ENCODE data around the gene KLC3.

Gene KLC3

GRCh38 chr19:45364696-45365095, 24.1 kb downstream of the KLC3 start:
- no peaks in the 10 kb centered on the region for H3K27me3 ChIP-seq (ENCODE audit: insufficient read depth, low read length, poor library complexity, severe bottlenecking)
- H3K9ac ChIP-seq (ENCODE audit: low read depth, low read length, poor library complexity, severe bottlenecking) = no peak overlapping the region
- no peaks in the 10 kb centered on the region for H4K20me1 ChIP-seq (ENCODE audit: insufficient read depth, low read length, poor library complexity, severe bottlenecking)
- peaks cover 5% of the 10 kb centered on the region; the same call in 1 of the 2 replicates for H3K36me3 ChIP-seq (ENCODE audit: insufficient read depth, low read length)
- no peaks in the 10 kb centered on the region for H3K9me2 ChIP-seq (replicated peaks; ENCODE audit: low read depth, low read length)
- peaks cover 2% of the 10 kb centered on the region; the same call in 1 of the 2 replicates for H3K79me2 ChIP-seq (ENCODE audit: insufficient read depth, low read length)
- H3K4me2 ChIP-seq (ENCODE audit: low read depth, low read length, poor library complexity, severe bottlenecking) = no peak overlapping the region
- no peaks in the 10 kb centered on the region for H3F3A ChIP-seq (ENCODE audit: low read depth)
- no peak overlapping the region for H3K4me3 ChIP-seq (ENCODE audit: low read length, poor library complexity, severe bottlenecking)
- H2AFZ ChIP-seq (ENCODE audit: low read length) = no peak overlapping the region
- TF ChIP-seq CTCF (conservative IDR thresholded peaks at IDR 0.05; ENCODE audit: low read length) = no peak
- no peak for TF ChIP-seq EZH2phosphoT487 (IDR thresholded peaks at IDR 0.05; ENCODE audit: borderline replicate concordance)
- no peaks in the 10 kb centered on the region for H3K9me3 ChIP-seq (ENCODE audit: insufficient read depth, low read depth, low read length)
- H3K4me1 ChIP-seq (ENCODE audit: insufficient read depth, low read length, poor library complexity, severe bottlenecking) = peaks cover 8% of the 10 kb centered on the region

DNA sequence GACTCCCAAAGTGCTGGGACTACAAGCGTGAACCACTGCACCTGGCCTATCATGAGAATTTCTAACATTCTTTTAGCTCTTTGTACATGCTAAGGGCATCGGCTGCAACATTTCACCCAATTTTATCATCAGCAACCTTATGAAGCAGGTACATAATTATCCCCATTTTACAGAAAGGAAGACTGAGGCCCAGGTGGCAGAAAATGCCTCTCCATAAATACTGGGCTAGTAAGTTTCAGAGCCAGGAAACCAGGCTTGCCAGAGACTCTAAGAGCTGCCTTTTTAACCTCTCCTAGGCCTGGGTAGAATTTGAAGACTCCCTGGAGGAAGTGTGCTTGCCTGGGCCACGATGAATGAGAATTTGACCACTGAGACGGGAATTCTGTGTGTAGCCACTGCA, 27.6 kb downstream of the KLC3 start:
- Histone ChIP-seq H3K27me3 (ENCODE audit: insufficient read depth, low read length, poor library complexity, severe bottlenecking) (no peaks in the 10 kb centered on the region), H3K36me3 (ENCODE audit: insufficient read depth, low read length) (no peaks in the 10 kb centered on the region), H3K9ac (ENCODE audit: low read depth, low read length, poor library complexity, severe bottlenecking) (no peak overlapping the region), H4K20me1 (ENCODE audit: insufficient read depth, low read length, poor library complexity, severe bottlenecking) (no peaks in the 10 kb centered on the region), H3K9me3 (ENCODE audit: insufficient read depth, low read depth, low read length) (no peaks in the 10 kb centered on the region), H3K79me2 (ENCODE audit: insufficient read depth, low read length) (peaks cover 7% of the 10 kb centered on the region; the same call in 1 of the 2 replicates), H3K4me2 (ENCODE audit: low read depth, low read length, poor library complexity, severe bottlenecking) (no peak overlapping the region), H3K9me2 (replicated peaks; ENCODE audit: low read depth, low read length) (no peaks in the 10 kb centered on the region), H2AFZ (ENCODE audit: low read length) (no peak overlapping the region), H3F3A (ENCODE audit: low read depth) (no peaks in the 10 kb centered on the region), H3K4me3 (ENCODE audit: low read length, poor library complexity, severe bottlenecking) (no peak overlapping the region), H3K4me1 (ENCODE audit: insufficient read depth, low read length, poor library complexity, severe bottlenecking) (peaks cover 11% of the 10 kb centered on the region)
- TF ChIP-seq CTCF (conservative IDR thresholded peaks at IDR 0.05; ENCODE audit: low read length) (no peak), EZH2phosphoT487 (IDR thresholded peaks at IDR 0.05; ENCODE audit: borderline replicate concordance) (no peak)

- Histone ChIP-seq H3K9me2 (replicated peaks; ENCODE audit: low read depth, low read length) (no peaks in the 10 kb centered on the region), H3K27me3 (ENCODE audit: insufficient read depth, low read length, poor library complexity, severe bottlenecking) (no peaks in the 10 kb centered on the region), H3K9me3 (ENCODE audit: insufficient read depth, low read depth, low read length) (no peaks in the 10 kb centered on the region), H3K36me3 (ENCODE audit: insufficient read depth, low read length) (no peaks in the 10 kb centered on the region), H3K4me3 (ENCODE audit: low read length, poor library complexity, severe bottlenecking) (peak overlapping the region; percentile 21), H3K9ac (ENCODE audit: low read depth, low read length, poor library complexity, severe bottlenecking) (no peak overlapping the region), H2AFZ (ENCODE audit: low read length) (no peak overlapping the region), H4K20me1 (ENCODE audit: insufficient read depth, low read length, poor library complexity, severe bottlenecking) (no peaks in the 10 kb centered on the region), H3K4me2 (ENCODE audit: low read depth, low read length, poor library complexity, severe bottlenecking) (peak overlapping the region; percentile 88), H3K79me2 (ENCODE audit: insufficient read depth, low read length) (peaks cover 7% of the 10 kb centered on the region; the same call in 1 of the 2 replicates), H3F3A (ENCODE audit: low read depth) (no peaks in the 10 kb centered on the region), H3K4me1 (ENCODE audit: insufficient read depth, low read length, poor library complexity, severe bottlenecking) (peaks cover 11% of the 10 kb centered on the region)
- no peak for TF ChIP-seq CTCF (conservative IDR thresholded peaks at IDR 0.05; ENCODE audit: low read length)
- TF ChIP-seq EZH2phosphoT487 (IDR thresholded peaks at IDR 0.05; ENCODE audit: borderline replicate concordance) = no peak
Measured at GRCh38 chr19:45368737-45369340, 28.3 kb downstream of the KLC3 start.

All from Loucy (cell line).